Measurements from ENCODE around the gene VMAC. TPM values are rescaled to one million over a fixed set of nuclear protein-coding genes. Genes with fewer than 3 reads are reported as not detected.

Gene VMAC
- total and polyA plus RNA-seq, 2 of the 8 experiments (the other 6 are each of a cell fraction or from before 2014, with no cell fraction given): 1.3 to 2.2 TPM

DNA sequence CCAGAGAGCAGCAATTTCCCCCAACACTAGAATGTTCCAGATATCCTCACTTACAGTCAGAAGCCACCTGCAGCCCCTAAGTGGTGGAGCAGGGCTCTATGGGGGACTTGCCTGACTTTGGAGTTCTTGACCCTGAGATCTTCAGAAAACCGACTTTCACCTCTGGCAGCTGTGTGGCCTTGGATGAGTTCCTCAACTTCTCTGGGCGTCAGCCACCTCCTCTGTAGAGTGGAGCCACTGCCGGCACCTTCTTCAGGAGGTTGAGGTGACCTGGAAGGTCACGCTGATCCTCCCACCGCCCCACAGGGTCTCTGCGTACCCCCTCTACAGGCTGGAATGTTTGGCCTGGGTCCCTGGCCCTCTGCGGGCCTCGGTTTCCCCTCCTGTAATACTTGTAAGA is 27.2 kb upstream of the VMAC start:
- Histone ChIP-seq H3K56ac (replicated peaks; ENCODE audit: insufficient read length, low read depth, low read length) (no peak overlapping the region), H3K4me3 (ENCODE audit: extremely low read depth in 1 of 4, insufficient read depth in 2 of 4, low read depth in 3 of 4, low read length in 4 of 4) (no peak overlapping the region), H3K9ac (replicated peaks in 1 of 4; ENCODE audit: extremely low read depth in 1 of 4, low read depth in 3 of 4, low read length in 3 of 4) (no peak overlapping the region), H4K91ac (replicated peaks; ENCODE audit: insufficient read length, low read length) (no peak overlapping the region), H3K36me3 (ENCODE audit: control insufficient read depth in 2 of 4, insufficient read depth in 4 of 4, low read length in 3 of 4) (no peaks in the 10 kb centered on the region), H2AFZ (ENCODE audit: low read length) (no peak overlapping the region), H4K20me1 (replicated peaks in 1 of 2; ENCODE audit: control insufficient read depth in 1 of 2, insufficient read depth in 2 of 2, low read length in 2 of 2) (no peaks in the 10 kb centered on the region), H2BK120ac (replicated peaks; ENCODE audit: low read depth, low read length) (no peak overlapping the region), H4K8ac (ENCODE audit: extremely low read depth, insufficient read depth, low read length) (no peak overlapping the region), H2BK12ac (ENCODE audit: low read depth, low read length) (no peak overlapping the region), H2BK15ac (ENCODE audit: low read length) (no peak overlapping the region), H3K14ac (ENCODE audit: insufficient read length) (no peak overlapping the region), H3K9me3 (ENCODE audit: insufficient read depth in 2 of 2, low read depth in 1 of 2, low read length in 1 of 2) (no peaks in the 10 kb centered on the region), H3K4ac (replicated peaks; ENCODE audit: insufficient read length, low read depth, low read length) (no peak overlapping the region), H2BK5ac (ENCODE audit: low read depth, low read length) (no peak overlapping the region), H4K5ac (ENCODE audit: insufficient read length, low read depth, low read length) (no peak overlapping the region), H3K27ac (ENCODE audit: low read depth, low read length) (no peak overlapping the region), H3K18ac (ENCODE audit: extremely low read depth, low read length) (no peak overlapping the region), H2BK20ac (ENCODE audit: low read length) (no peak overlapping the region), H3K4me1 (replicated peaks in 1 of 4; ENCODE audit: control insufficient read depth in 3 of 4, insufficient read depth in 4 of 4, low read length in 3 of 4) (peaks cover 0 to 17% (median 6%) of the 10 kb centered on the region in 4 experiments; a peak in 6 of 7 replicates), H3K79me1 (ENCODE audit: low read depth, low read length) (no peaks in the 10 kb centered on the region), H2AK5ac (ENCODE audit: low read depth, low read length) (no peak overlapping the region), H3K4me2 (ENCODE audit: insufficient read depth in 1 of 2, low read depth in 2 of 2, low read length in 2 of 2) (no peak overlapping the region), H3K23ac (ENCODE audit: insufficient read length) (no peak overlapping the region), H3K23me2 (ENCODE audit: low read depth, low read length) (no peaks in the 10 kb centered on the region), H3K79me2 (ENCODE audit: control insufficient read depth in 1 of 2, insufficient read depth in 2 of 2, low read length in 2 of 2) (no peaks in the 10 kb centered on the region), H3K27me3 (replicated peaks in 1 of 4; ENCODE audit: control insufficient read depth in 3 of 4, extremely low read depth in 1 of 4, insufficient read depth in 3 of 4, low read length in 3 of 4) (no peaks in the 10 kb centered on the region)
- TF ChIP-seq NRF1 (IDR thresholded peaks at IDR 0.05; ENCODE audit: low read depth, low read length) (no peak), KDM1A (IDR thresholded peaks at IDR 0.05; ENCODE audit: borderline replicate concordance, low read length) (no peak), ATF3 (IDR thresholded peaks at IDR 0.05; ENCODE audit: insufficient read depth, low read depth, low read length) (no peak), NANOG (IDR thresholded peaks at IDR 0.05; ENCODE audit: insufficient read depth, low read depth, low read length, poor library complexity, severe bottlenecking) (no peak), RAD21 (IDR thresholded peaks at IDR 0.05 in 1 of 2, conservative IDR thresholded peaks at IDR 0.05 in 1 of 2; ENCODE audit: low read depth in 2 of 2, low read length in 2 of 2) (no peak), KDM4A (IDR thresholded peaks at IDR 0.05; ENCODE audit: low read depth, low read length, severe bottlenecking) (no peak)
- DNase-seq (ENCODE audit: low read depth in 1 of 2, low spot score in 2 of 2) (no peak), FAIRE-seq (no peak)
- ChIA-PET POLR2A (ENCODE audit: partially characterized antibody) (interaction anchor here (1.5 kb wide), 1 partner anchor 15 kb away, joined by 7 read pairs; no protein-coding TSS in a partner anchor), CTCF (ENCODE audit: partially characterized antibody) (interaction anchor here (1.7 to 2.0 kb wide), 2 partner anchors 14 to 73 kb away, joined by 4 to 6 read pairs; no protein-coding TSS in a partner anchor)
- 83% methylated on average over 8 of the region's 8 CpGs; no CpG with 5 or more reads in 1 of the 2 experiments for WGBS, 2 experiments (ENCODE audit: extremely low coverage in 1 of 2, insufficient coverage in 1 of 2, insufficient read length in 1 of 2, insufficient replicate concordance in 2 of 2, low coverage in 1 of 2, low lambda C conversion rate in 2 of 2, missing lambda C conversion rate in 1 of 2)
